H9 (cell line): ENCODE data around the gene RSBN1L. TPM values are rescaled to one million over a fixed set of nuclear protein-coding genes. Genes with fewer than 3 reads are reported as not detected.

Experiments
- DNase-seq: peaks from one replicate; pipeline ENCODE4 v3.0.0-alpha.2; 2017
- H2AFZ ChIP-seq: one replicate; pipeline ENCODE4 v1.6.1; 2013; ENCODE audit warnings: mild to moderate bottlenecking, low read length, control low read depth, moderate library complexity
- H2AK5ac ChIP-seq: 2 replicates; pipeline ENCODE4 v1.6.1; 2013; ENCODE audit warnings: low read length, control low read depth, mixed read lengths; ENCODE audit not compliant: insufficient read length
- H2BK120ac ChIP-seq: one replicate; pipeline ENCODE4 v1.6.1; 2013; ENCODE audit warnings: low read depth, mild to moderate bottlenecking, low read length, control low read depth, inconsistent platforms; ENCODE audit not compliant: poor library complexity, severe bottlenecking
- H2BK12ac ChIP-seq: 2 replicates; pipeline ENCODE4 v1.6.1; 2013; ENCODE audit warnings: low read length, control low read depth, mixed read lengths, low read depth; ENCODE audit not compliant: insufficient read length
- H2BK15ac ChIP-seq: 2 replicates; pipeline ENCODE4 v1.6.1; 2013; ENCODE audit warnings: low read depth, low read length, control low read depth
- H2BK20ac ChIP-seq: one replicate; pipeline ENCODE4 v1.6.1; 2013; ENCODE audit warnings: low read depth, mild to moderate bottlenecking, low read length, control low read depth, inconsistent platforms; ENCODE audit not compliant: poor library complexity, severe bottlenecking
- H2BK5ac ChIP-seq: 2 replicates; pipeline ENCODE4 v1.6.1; 2013; ENCODE audit warnings: low read length, control low read depth, mixed read lengths; ENCODE audit not compliant: insufficient read length
- H3K14ac ChIP-seq: 2 replicates; pipeline ENCODE4 v1.6.1; 2013; ENCODE audit warnings: low read length, control low read depth; ENCODE audit not compliant: insufficient read depth
- H3K18ac ChIP-seq: 2 replicates; pipeline ENCODE4 v1.6.1; 2013; ENCODE audit warnings: low read depth, mild to moderate bottlenecking, mixed read lengths, low read length, control low read depth; ENCODE audit not compliant: insufficient read length
- H3K23ac ChIP-seq: 2 replicates; pipeline ENCODE4 v1.6.1; 2013; ENCODE audit warnings: low read length, control low read depth, mixed read lengths, low read depth; ENCODE audit not compliant: insufficient read length
- H3K23me2 ChIP-seq: 2 replicates; pipeline ENCODE4 v1.6.1; 2013; ENCODE audit warnings: low read depth, mild to moderate bottlenecking, mixed read lengths, low read length, control low read depth; ENCODE audit not compliant: insufficient read length, poor library complexity, severe bottlenecking
- H3K27ac ChIP-seq: 2 replicates; pipeline ENCODE4 v1.5.1; 2013; ENCODE audit warnings: low read length, control low read depth, mixed read lengths, low read depth; ENCODE audit not compliant: insufficient read length
- H3K27me3 ChIP-seq: 2 replicates; pipeline ENCODE4 v1.6.1; 2013; ENCODE audit warnings: low read length, control low read depth, inconsistent platforms; ENCODE audit not compliant: insufficient read depth
- H3K4ac ChIP-seq: 2 replicates; pipeline ENCODE4 v1.6.1; 2013; ENCODE audit warnings: low read depth, mild to moderate bottlenecking, control low read depth, inconsistent platforms, low read length, moderate library complexity
- H3K4me1 ChIP-seq: 2 replicates; pipeline ENCODE4 v1.6.1; 2013; ENCODE audit warnings: low read length, control low read depth, inconsistent platforms; ENCODE audit not compliant: insufficient read depth
- H3K4me2 ChIP-seq: 2 replicates; pipeline ENCODE4 v1.6.1; 2013; ENCODE audit warnings: low read length, control low read depth, mixed read lengths; ENCODE audit not compliant: insufficient read length, insufficient read depth
- H3K56ac ChIP-seq: 2 replicates; pipeline ENCODE4 v1.6.1; 2013; ENCODE audit warnings: low read depth, mild to moderate bottlenecking, mixed read lengths, low read length, control low read depth; ENCODE audit not compliant: insufficient read length
- H3K79me1 ChIP-seq: 2 replicates; pipeline ENCODE4 v1.6.1; 2013; ENCODE audit warnings: low read depth, mild to moderate bottlenecking, moderate library complexity, low read length, control low read depth, inconsistent platforms; ENCODE audit not compliant: insufficient read depth, poor library complexity, severe bottlenecking
- H3K79me2 ChIP-seq: 2 replicates; pipeline ENCODE4 v1.6.1; 2013; ENCODE audit warnings: low read length, control low read depth, inconsistent platforms; ENCODE audit not compliant: insufficient read depth
- H3K9ac ChIP-seq: 2 replicates; pipeline ENCODE4 v1.6.1; 2013; ENCODE audit warnings: low read length, control low read depth, mixed read lengths; ENCODE audit not compliant: insufficient read length; ENCODE audit errors: extremely low read depth
- H3K9me3 ChIP-seq: one replicate; pipeline ENCODE4 v1.6.1; 2013; ENCODE audit warnings: low read depth, low read length, inconsistent platforms; ENCODE audit not compliant: control insufficient read depth
- H3T11ph ChIP-seq: one replicate; pipeline ENCODE4 v1.6.1; 2013; ENCODE audit warnings: mild to moderate bottlenecking, low read length, control low read depth, inconsistent platforms
- H4K20me1 ChIP-seq: one replicate; pipeline ENCODE4 v1.6.1; 2013; ENCODE audit not compliant: control insufficient read depth, insufficient read length, insufficient read depth
- H4K5ac ChIP-seq: 2 replicates; pipeline ENCODE4 v1.6.1; 2013; ENCODE audit warnings: low read depth, mild to moderate bottlenecking, mixed read lengths, low read length, control low read depth; ENCODE audit not compliant: insufficient read length
- H4K8ac ChIP-seq: replicated peaks from 2 replicates; pipeline ENCODE4 v1.6.1; 2013; ENCODE audit warnings: low read length, control low read depth, mixed read lengths, low read depth; ENCODE audit not compliant: insufficient read length
- H4K91ac ChIP-seq: 2 replicates; pipeline ENCODE4 v1.6.1; 2013; ENCODE audit warnings: low read depth, mild to moderate bottlenecking, moderate library complexity, mixed read lengths, low read length, control low read depth; ENCODE audit not compliant: insufficient read length
- H3K27ac Mint-ChIP-seq, 3 experiments: 2 replicates in 2 of 3; 3 replicates in 1 of 3; pipeline ENCODE4 v1.8.0; 2020 to 2021; ENCODE audit warnings: mixed read lengths in 3 of 3, mild to moderate bottlenecking in 1 of 3, moderate library complexity in 1 of 3
- H3K27me3 Mint-ChIP-seq: 2 replicates; pipeline ENCODE4 v1.8.0; 2021; ENCODE audit warnings: low read depth, mild to moderate bottlenecking, moderate library complexity, mixed read lengths
- H3K36me3 Mint-ChIP-seq, 3 experiments: 2 replicates in 2 of 3; 3 replicates in 1 of 3; pipeline ENCODE4 v1.8.0; 2020 to 2021; ENCODE audit warnings: low read depth in 3 of 3, mixed read lengths in 3 of 3; ENCODE audit not compliant: insufficient read depth in 1 of 3
- H3K4me1 Mint-ChIP-seq, 2 experiments: 2 replicates each; pipeline ENCODE4 v1.8.0; 2020; ENCODE audit warnings: mixed read lengths in 2 of 2
- H3K4me3 Mint-ChIP-seq, 2 experiments: 2 replicates in 1 of 2; 3 replicates in 1 of 2; pipeline ENCODE4 v1.8.0; 2020 to 2021; ENCODE audit warnings: mild to moderate bottlenecking in 2 of 2, mixed read lengths in 2 of 2, moderate library complexity in 1 of 2
- H3K9me3 Mint-ChIP-seq, 2 experiments: 2 replicates in 1 of 2; 3 replicates in 1 of 2; pipeline ENCODE4 v1.8.0; 2020; ENCODE audit warnings: mild to moderate bottlenecking in 2 of 2, mixed read lengths in 2 of 2, moderate library complexity in 1 of 2
- WGBS: extraction: QIAGEN DNeasy Blood & Tissue Kit; methylation state at CpG from one replicate; pipeline ENCODE4 v1.1.7; 2013; ENCODE audit warnings: missing lambda C conversion rate, low lambda C conversion rate, mixed read lengths; ENCODE audit not compliant: insufficient read length; ENCODE audit errors: extremely low coverage; 5-methylcytosine and 5-hydroxymethylcytosine counted together
- total RNA-seq: library from RNA; stranded (reverse); gene quantifications from 2 replicates; pipeline ENCODE4 v1.2.1, GENCODE V29; 2021
- TF ChIP-seq, protein P1 (sequence below): fragments of 200-600 bp; sonication (generic); conservative IDR thresholded peaks from 3 replicates; pipeline ENCODE4 v1.8.0; 2021; ENCODE audit warnings: antibody characterized with exemption, mild to moderate bottlenecking

The RSBN1L gene
- total RNA-seq, 1 experiment from 2014 or later, result 20.6 TPM

DNA sequence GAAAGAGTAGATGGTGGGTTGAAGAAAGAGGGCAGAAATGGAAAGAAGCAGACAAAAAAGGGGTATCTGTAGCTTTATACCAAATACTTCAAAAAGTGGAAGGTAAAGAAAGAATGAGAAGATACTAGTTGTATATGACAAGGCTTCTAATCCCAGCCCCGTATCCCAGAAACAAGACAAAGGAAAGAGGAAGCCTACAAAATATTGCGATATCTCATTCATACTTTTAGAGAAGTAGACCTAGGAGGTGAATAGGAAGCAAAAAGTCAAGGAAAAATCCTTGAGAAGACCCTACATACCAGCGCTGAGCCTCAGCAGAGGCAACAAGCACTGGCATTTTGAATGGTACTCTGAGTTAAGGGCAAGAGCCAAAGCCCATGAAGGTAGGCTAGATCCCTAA lies 128.9 kb downstream of the RSBN1L start:
- Histone ChIP-seq H3K9ac (no peak overlapping the region), H3K79me1 (no peaks in the 10 kb centered on the region), H3K14ac (no peak overlapping the region), H3K9me3 (no peaks in the 10 kb centered on the region), H3K27ac (no peak overlapping the region), H2BK12ac (no peak overlapping the region), H3K4me2 (no peak overlapping the region), H3K79me2 (peaks cover 4% of the 10 kb centered on the region; the same call in 1 of the 2 replicates), H2AK5ac (no peak overlapping the region), H2BK20ac (no peak overlapping the region), H4K5ac (no peak overlapping the region), H3K4me1 (no peaks in the 10 kb centered on the region), H2BK15ac (no peak overlapping the region), H4K8ac (no peak overlapping the region), H3K23ac (no peak overlapping the region), H2BK120ac (no peak overlapping the region), H3K4ac (no peak overlapping the region), H3K18ac (no peak overlapping the region), H3T11ph (no peak overlapping the region), H3K56ac (no peak overlapping the region), H4K91ac (no peak overlapping the region), H2AFZ (no peak overlapping the region), H3K23me2 (no peaks in the 10 kb centered on the region), H3K27me3 (no peaks in the 10 kb centered on the region), H2BK5ac (no peak overlapping the region), H4K20me1 (no peaks in the 10 kb centered on the region)
- TF ChIP-seq, protein P1, sequence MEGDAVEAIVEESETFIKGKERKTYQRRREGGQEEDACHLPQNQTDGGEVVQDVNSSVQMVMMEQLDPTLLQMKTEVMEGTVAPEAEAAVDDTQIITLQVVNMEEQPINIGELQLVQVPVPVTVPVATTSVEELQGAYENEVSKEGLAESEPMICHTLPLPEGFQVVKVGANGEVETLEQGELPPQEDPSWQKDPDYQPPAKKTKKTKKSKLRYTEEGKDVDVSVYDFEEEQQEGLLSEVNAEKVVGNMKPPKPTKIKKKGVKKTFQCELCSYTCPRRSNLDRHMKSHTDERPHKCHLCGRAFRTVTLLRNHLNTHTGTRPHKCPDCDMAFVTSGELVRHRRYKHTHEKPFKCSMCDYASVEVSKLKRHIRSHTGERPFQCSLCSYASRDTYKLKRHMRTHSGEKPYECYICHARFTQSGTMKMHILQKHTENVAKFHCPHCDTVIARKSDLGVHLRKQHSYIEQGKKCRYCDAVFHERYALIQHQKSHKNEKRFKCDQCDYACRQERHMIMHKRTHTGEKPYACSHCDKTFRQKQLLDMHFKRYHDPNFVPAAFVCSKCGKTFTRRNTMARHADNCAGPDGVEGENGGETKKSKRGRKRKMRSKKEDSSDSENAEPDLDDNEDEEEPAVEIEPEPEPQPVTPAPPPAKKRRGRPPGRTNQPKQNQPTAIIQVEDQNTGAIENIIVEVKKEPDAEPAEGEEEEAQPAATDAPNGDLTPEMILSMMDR, result no peak
- Mint-ChIP-seq H3K27ac (no peak overlapping the region; a peak in 1 of 7 replicates), H3K27me3 (peaks cover 1% of the 10 kb centered on the region; the same call in 1 of the 2 replicates), H3K4me3 (no peak overlapping the region), H3K36me3 (peaks cover 17 to 26% (median 19%) of the 10 kb centered on the region in 3 experiments), H3K4me1 (peaks cover 5% of the 10 kb centered on the region in 2 experiments; a peak in 3 of 4 replicates), H3K9me3 (peaks cover 17 to 29% of the 10 kb centered on the region in 2 experiments)
- WGBS, result no CpG with 5 or more reads among the region's 3 CpGs
- DNase-seq, result no peak
